Endothelial cell of umbilical vein (primary cell): Measurements from ENCODE around the gene MARK2. TPM values are rescaled to one million over a fixed set of nuclear protein-coding genes. Genes with fewer than 3 reads are reported as not detected.

ENCODE experiments used
- BruUV-seq: library from RNA; stranded (reverse); fragments of 400-500 nt; replicated peaks from 2 replicates; lab custom pipeline; 2021; lab: Mats Ljungman, UMichigan
- CTCF ChIA-PET: fragments of 300-600, 350-600 bp; sonication (Branson Sonifier 250); formaldehyde crosslinking; loops from one replicate; lab custom pipeline; 2021; ENCODE audit warnings: antibody characterized with exemption, inconsistent platforms; lab: Charles Lee
- POLR2A ChIA-PET: fragments of 300-600, 350-600 bp; sonication (Branson Sonifier 250); formaldehyde crosslinking; loops from one replicate; lab custom pipeline; 2021; ENCODE audit warnings: antibody characterized with exemption, inconsistent platforms; lab: Charles Lee
- DNase-seq: peaks from one replicate; pipeline ENCODE4 v3.0.0-alpha.2; 2011; ENCODE audit warnings: low read depth, low spot score
- FAIRE-seq: peaks from 2 replicates; lab custom pipeline; 2011; peaks lifted over from hg19 to GRCh38; lab: Jason Lieb, UNC
- H2AFZ ChIP-seq: 2 replicates; pipeline ENCODE4 v1.6.0; 2012; ENCODE audit warnings: low read depth, low read length, control low read depth, inconsistent platforms
- H3K27ac ChIP-seq: 2 replicates; pipeline ENCODE4 v1.5.1; 2011; ENCODE audit warnings: low read depth, mild to moderate bottlenecking, control low read depth, low read length, moderate library complexity; ENCODE audit not compliant: insufficient read depth
- H3K27me3 ChIP-seq, 2 experiments: 2 replicates each; pipeline versions ENCODE4 v1.6.0 to v1.6.1; 2011; ENCODE audit warnings: low read length in 2 of 2, mixed read lengths in 1 of 2; ENCODE audit not compliant: control insufficient read depth in 2 of 2, insufficient read depth in 2 of 2
- H3K36me3 ChIP-seq, 2 experiments: 2 replicates in 1 of 2; 3 replicates in 1 of 2; pipeline ENCODE4 v1.5.1; 2011; ENCODE audit warnings: low read length in 2 of 2, mild to moderate bottlenecking in 1 of 2, moderate library complexity in 1 of 2; ENCODE audit not compliant: control insufficient read depth in 2 of 2, insufficient read depth in 2 of 2; ENCODE audit errors: extremely low read depth in 1 of 2
- H3K4me1 ChIP-seq: 3 replicates; pipeline ENCODE4 v1.5.1; 2011; ENCODE audit warnings: mild to moderate bottlenecking, low read length; ENCODE audit not compliant: control insufficient read depth, insufficient read depth; ENCODE audit errors: extremely low read depth
- H3K4me2 ChIP-seq: 2 replicates; pipeline ENCODE4 v1.6.1; 2011; ENCODE audit warnings: low read length, control low read depth, mixed read lengths; ENCODE audit not compliant: insufficient read depth
- H3K4me3 ChIP-seq, 3 experiments: fragments of 200-600 bp in 1 of 3; sonication (generic), shearing (Covaris generic) in 1 of 3; replicated peaks in 1 of 3; 2 replicates each; pipeline ENCODE4 v1.5.1; 2011 to 2016; ENCODE audit warnings: control low read depth in 3 of 3, low read length in 3 of 3, mild to moderate bottlenecking in 2 of 3, inconsistent platforms in 1 of 3, low read depth in 1 of 3, moderate library complexity in 1 of 3; ENCODE audit not compliant: insufficient read depth in 1 of 3
- H3K79me2 ChIP-seq: 2 replicates; pipeline ENCODE4 v1.6.0; 2012; ENCODE audit warnings: low read length, inconsistent platforms; ENCODE audit not compliant: control insufficient read depth, insufficient read depth
- H3K9ac ChIP-seq: replicated peaks from 2 replicates; pipeline ENCODE3; 2011; ENCODE audit warnings: low read length, control low read depth; ENCODE audit not compliant: insufficient read depth; ENCODE audit errors: extremely low read depth
- H3K9me1 ChIP-seq: replicated peaks from 3 replicates; pipeline ENCODE4 v1.6.0; 2011; ENCODE audit warnings: mild to moderate bottlenecking, low read length; ENCODE audit not compliant: control insufficient read depth, insufficient read depth; ENCODE audit errors: extremely low read depth
- H3K9me3 ChIP-seq: replicated peaks from 2 replicates; pipeline ENCODE4 v1.5.1; 2012; ENCODE audit warnings: low read length, inconsistent platforms; ENCODE audit not compliant: control insufficient read depth, insufficient read depth
- H4K20me1 ChIP-seq: replicated peaks from 2 replicates; pipeline ENCODE3; 2011; ENCODE audit warnings: mild to moderate bottlenecking, low read length; ENCODE audit not compliant: control insufficient read depth, insufficient read depth; ENCODE audit errors: extremely low read depth
- EZH2 ChIP-seq: IDR thresholded peaks from 2 replicates; pipeline ENCODE4 v1.6.1; 2012; ENCODE audit warnings: borderline replicate concordance, low read depth, mild to moderate bottlenecking, moderate library complexity, low read length, inconsistent platforms; ENCODE audit not compliant: severe bottlenecking
- FOS ChIP-seq: IDR thresholded peaks from 2 replicates; pipeline ENCODE4 v1.6.1; 2011; ENCODE audit warnings: mild to moderate bottlenecking, low read length, moderate library complexity, borderline replicate concordance; ENCODE audit not compliant: insufficient read depth
- GATA2 ChIP-seq: IDR thresholded peaks from 2 replicates; pipeline ENCODE4 v1.7.0; 2011; ENCODE audit warnings: low read depth, mild to moderate bottlenecking, moderate library complexity, mixed read lengths, low read length; ENCODE audit not compliant: insufficient read length, insufficient read depth
- JUN ChIP-seq: IDR thresholded peaks from 2 replicates; pipeline ENCODE4 v1.6.1; 2011; ENCODE audit warnings: borderline replicate concordance, low read depth; ENCODE audit not compliant: insufficient read length, insufficient read depth
- MYC ChIP-seq: IDR thresholded peaks from one replicate; pipeline ENCODE4 v1.6.1; 2011; ENCODE audit warnings: mild to moderate bottlenecking, low read depth, low read length
- POLR2A ChIP-seq: IDR thresholded peaks from 2 replicates; pipeline ENCODE4 v1.6.1; 2012; ENCODE audit warnings: low read depth, mild to moderate bottlenecking, control low read depth, low read length
- POLR2AphosphoS5 ChIP-seq: IDR thresholded peaks from 2 replicates; pipeline ENCODE4 v1.6.1; 2012; ENCODE audit warnings: low read depth, mild to moderate bottlenecking, control low read depth, low read length, moderate library complexity; ENCODE audit not compliant: insufficient read depth
- dilution Hi-C: fragments of 300-500 bp; cut with MboI; formaldehyde crosslinking; loops from one replicate; pipeline ENCODE4 v1.15.0; 2019; ENCODE audit warnings: low sequenced_read_pairs; ENCODE audit not compliant: extremely low pct_ligation_motif_present
- intact Hi-C: fragments of 100-400 bp; cut with micrococcal nuclease; formaldehyde crosslinking; loops from one replicate; pipeline ENCODE4 v1.10.0; 2022
- polyA plus RNA-seq, 4 experiments: library from polyadenylated mRNA; depleted of rRNA in 3 of 4; stranded (reverse) in 3 of 4; unstranded in 1 of 4; fragments of >200 nt; gene quantifications; 2 replicates each; pipeline versions ENCODE4 v1.2.1 to v1.2.3, GENCODE V29; 2011 to 2012; ENCODE audit warnings: missing spikeins in 1 of 4
- total RNA-seq: library from RNA; stranded (reverse); gene quantifications from 2 replicates; pipeline ENCODE4 v1.2.3, GENCODE V29; 2021
- TF ChIP-seq, protein P1 (sequence below): IDR thresholded peaks from 2 replicates; pipeline ENCODE4 v1.6.1; 2011; ENCODE audit not compliant: insufficient read depth, insufficient read length
- TF ChIP-seq, protein P2 (sequence below), 2 donors: IDR thresholded peaks; 1 replicate in 1 of 2; 2 replicates in 1 of 2; pipeline ENCODE4 v1.5.1; 2011; ENCODE audit warnings: low read length in 2 of 2, mild to moderate bottlenecking in 2 of 2, moderate library complexity in 2 of 2, control low read depth in 1 of 2, inconsistent platforms in 1 of 2, low read depth in 1 of 2; ENCODE audit not compliant: insufficient read depth in 1 of 2; ENCODE audit errors: extremely low read depth in 1 of 2

Gene MARK2
- total and polyA plus RNA-seq, 2 donors (not counting 3 experiments of a cell fraction or from before 2014, with no cell fraction given): 16.6 to 34.7 TPM

DNA sequence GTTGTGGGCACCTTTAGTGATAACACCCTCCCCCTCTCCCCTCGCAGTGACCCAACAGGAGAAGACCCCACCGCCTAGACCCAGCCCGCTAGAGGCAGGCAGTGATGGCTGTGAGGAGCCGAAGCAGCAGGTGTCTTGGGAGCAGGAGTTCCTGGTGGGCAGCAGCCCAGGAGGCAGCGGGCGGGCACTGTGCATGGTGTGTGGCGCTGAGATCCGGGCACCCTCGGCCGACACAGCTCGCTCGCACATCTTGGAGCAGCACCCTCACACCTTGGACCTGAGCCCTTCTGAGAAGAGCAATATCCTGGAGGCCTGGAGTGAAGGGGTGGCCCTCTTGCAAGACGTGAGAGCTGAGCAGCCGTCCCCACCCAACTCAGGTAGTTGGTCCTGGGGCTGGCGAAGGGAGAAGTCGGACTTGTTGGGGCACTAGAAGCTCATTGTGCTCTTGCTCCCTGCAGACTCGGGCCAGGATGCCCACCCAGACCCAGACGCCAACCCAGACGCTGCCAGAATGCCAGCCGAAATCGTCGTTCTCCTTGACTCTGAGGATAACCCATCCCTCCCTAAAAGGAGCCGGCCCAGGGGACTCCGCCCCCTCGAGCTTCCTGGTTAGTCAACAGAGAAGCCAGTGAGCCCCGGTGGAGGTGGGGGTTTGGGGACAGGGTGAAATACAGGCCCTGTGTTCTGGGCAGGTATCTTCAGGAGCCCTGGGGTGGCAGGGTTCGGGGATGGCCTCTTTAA lies 21.0 kb upstream of the MARK2 start:
- FAIRE-seq (no peak), DNase-seq (no peak)
- Histone ChIP-seq H3K4me3 (no peak overlapping the region), H3K36me3 (peaks cover 13 to 36% of the 10 kb centered on the region in 2 experiments), H3K9me1 (no peaks in the 10 kb centered on the region), H2AFZ (no peak overlapping the region), H4K20me1 (peaks cover 7% of the 10 kb centered on the region), H3K79me2 (peaks cover 46% of the 10 kb centered on the region), H3K9me3 (no peaks in the 10 kb centered on the region), H3K4me2 (no peak overlapping the region), H3K4me1 (peaks cover 13% of the 10 kb centered on the region), H3K27me3 (no peaks in the 10 kb centered on the region), H3K9ac (no peak overlapping the region), H3K27ac (no peak overlapping the region)
- POLR2A ChIA-PET: no interaction called here
- dilution Hi-C loops: no loop called here
- CTCF ChIA-PET: interaction anchor here (1.4 to 1.5 kb wide), 2 partner anchors 12 to 13 kb away, joined by 3 read pairs; no protein-coding TSS in a partner anchor
- TF ChIP-seq FOS: no peak
- TF ChIP-seq, protein P1, sequence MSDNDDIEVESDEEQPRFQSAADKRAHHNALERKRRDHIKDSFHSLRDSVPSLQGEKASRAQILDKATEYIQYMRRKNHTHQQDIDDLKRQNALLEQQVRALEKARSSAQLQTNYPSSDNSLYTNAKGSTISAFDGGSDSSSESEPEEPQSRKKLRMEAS: no peak
- no peak for TF ChIP-seq JUN
- TF ChIP-seq POLR2A: no peak
- TF ChIP-seq GATA2: no peak
- TF ChIP-seq, protein P2, sequence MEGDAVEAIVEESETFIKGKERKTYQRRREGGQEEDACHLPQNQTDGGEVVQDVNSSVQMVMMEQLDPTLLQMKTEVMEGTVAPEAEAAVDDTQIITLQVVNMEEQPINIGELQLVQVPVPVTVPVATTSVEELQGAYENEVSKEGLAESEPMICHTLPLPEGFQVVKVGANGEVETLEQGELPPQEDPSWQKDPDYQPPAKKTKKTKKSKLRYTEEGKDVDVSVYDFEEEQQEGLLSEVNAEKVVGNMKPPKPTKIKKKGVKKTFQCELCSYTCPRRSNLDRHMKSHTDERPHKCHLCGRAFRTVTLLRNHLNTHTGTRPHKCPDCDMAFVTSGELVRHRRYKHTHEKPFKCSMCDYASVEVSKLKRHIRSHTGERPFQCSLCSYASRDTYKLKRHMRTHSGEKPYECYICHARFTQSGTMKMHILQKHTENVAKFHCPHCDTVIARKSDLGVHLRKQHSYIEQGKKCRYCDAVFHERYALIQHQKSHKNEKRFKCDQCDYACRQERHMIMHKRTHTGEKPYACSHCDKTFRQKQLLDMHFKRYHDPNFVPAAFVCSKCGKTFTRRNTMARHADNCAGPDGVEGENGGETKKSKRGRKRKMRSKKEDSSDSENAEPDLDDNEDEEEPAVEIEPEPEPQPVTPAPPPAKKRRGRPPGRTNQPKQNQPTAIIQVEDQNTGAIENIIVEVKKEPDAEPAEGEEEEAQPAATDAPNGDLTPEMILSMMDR (IDR thresholded peaks at IDR 0.05; ENCODE audit: extremely low read depth in 1 of 2, insufficient read depth in 1 of 2, low read depth in 1 of 2, low read length in 2 of 2): no peak
- no peak for TF ChIP-seq EZH2
- TF ChIP-seq MYC: no peak
- TF ChIP-seq POLR2AphosphoS5: no peak
- intact Hi-C loops: no loop called here
- no TSS peak for BruUV-seq
